Measurements from ENCODE around the gene POU6F2. TPM values are rescaled to one million over a fixed set of nuclear protein-coding genes. Genes with fewer than 3 reads are reported as not detected.

The POU6F2 gene
- total RNA-seq, 1 donor, result under 0.01 TPM

DNA sequence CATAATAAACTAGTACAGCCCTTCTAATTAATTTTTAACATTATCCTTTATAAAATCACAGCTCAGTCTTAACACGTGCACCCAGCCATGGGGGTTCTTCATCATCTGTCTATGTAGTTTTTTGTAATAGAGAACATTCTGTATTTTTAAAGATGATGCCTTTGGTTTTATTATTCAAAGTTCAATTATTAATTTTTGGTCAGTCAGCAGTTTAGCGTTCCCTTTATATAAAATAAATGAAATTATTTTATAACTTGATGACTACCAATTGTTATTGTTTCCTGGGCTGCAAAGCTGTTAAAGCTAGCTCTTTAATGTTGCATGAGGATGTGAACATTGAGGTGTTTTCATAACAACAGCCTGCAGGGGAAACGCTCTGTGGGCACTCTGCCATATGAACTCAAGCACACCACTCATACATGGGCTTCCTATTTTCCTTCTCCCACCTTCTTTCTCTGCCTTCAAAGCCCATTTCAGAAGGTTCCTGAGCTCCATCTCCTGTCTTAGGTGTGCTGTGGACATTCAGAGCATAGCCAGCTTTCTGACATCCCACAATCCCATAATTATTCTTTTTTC lies 416.5 kb downstream of the POU6F2 start:
- TF ChIP-seq, protein P1, sequence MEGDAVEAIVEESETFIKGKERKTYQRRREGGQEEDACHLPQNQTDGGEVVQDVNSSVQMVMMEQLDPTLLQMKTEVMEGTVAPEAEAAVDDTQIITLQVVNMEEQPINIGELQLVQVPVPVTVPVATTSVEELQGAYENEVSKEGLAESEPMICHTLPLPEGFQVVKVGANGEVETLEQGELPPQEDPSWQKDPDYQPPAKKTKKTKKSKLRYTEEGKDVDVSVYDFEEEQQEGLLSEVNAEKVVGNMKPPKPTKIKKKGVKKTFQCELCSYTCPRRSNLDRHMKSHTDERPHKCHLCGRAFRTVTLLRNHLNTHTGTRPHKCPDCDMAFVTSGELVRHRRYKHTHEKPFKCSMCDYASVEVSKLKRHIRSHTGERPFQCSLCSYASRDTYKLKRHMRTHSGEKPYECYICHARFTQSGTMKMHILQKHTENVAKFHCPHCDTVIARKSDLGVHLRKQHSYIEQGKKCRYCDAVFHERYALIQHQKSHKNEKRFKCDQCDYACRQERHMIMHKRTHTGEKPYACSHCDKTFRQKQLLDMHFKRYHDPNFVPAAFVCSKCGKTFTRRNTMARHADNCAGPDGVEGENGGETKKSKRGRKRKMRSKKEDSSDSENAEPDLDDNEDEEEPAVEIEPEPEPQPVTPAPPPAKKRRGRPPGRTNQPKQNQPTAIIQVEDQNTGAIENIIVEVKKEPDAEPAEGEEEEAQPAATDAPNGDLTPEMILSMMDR (IDR thresholded peaks at IDR 0.05; ENCODE audit: insufficient read depth, low read depth, low read length), result no peak
- H3K4me3 ChIP-seq (ENCODE audit: low read depth, low read length), result no peak overlapping the region
- DNase-seq (ENCODE audit: low read depth), result no peak

DNA sequence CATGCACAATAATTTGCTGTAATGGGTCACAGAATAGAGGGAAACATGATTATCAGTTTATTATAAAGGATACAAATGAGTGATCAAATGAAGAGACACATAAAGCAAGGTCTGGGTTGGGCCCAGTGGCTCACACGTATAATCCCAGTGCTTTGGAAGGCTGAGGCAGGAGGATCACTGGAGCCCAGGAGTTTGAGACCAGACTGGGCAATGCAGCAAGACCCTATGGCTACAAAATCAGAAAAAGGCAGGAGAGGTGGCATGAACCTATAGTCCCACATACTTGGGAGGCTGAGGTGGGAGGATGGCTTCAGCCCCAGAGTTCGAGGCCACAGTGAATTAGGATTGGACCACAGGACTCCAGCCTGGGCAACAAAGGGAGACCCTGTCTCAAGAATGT lies 421.7 kb downstream of the POU6F2 start:
- TF ChIP-seq, protein P1 (IDR thresholded peaks at IDR 0.05; ENCODE audit: insufficient read depth, low read depth, low read length), result no peak

DNA sequence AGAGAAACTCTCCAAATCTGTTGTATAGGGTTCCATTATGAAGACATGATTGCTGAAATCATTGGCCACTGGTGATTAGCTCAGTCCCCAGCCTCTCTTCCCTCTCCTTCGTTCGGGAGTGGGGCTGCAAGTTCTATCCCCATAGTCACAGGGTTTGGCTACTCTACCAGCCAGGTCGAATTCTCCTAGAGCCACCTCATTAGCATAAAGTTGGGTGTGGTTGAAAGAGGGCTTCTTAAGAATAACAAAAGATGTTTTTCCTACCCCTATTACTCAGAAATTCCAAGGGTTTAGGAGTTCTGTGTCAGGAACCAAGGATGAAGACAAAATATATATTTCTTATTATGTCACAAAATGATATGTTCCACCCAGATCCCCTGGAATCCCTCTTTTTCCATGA lies 422.3 kb downstream of the POU6F2 start:
- no peak overlapping the region for H3K4me3 ChIP-seq (ENCODE audit: low read depth, low read length)
- TF ChIP-seq, protein P1 (IDR thresholded peaks at IDR 0.05; ENCODE audit: insufficient read depth, low read depth, low read length), result no peak

More for the DNA sequence above, 421.7 kb downstream of the POU6F2 start:
- H3K4me3 ChIP-seq (ENCODE audit: low read depth, low read length), result no peak overlapping the region
- DNase-seq (ENCODE audit: low read depth), result no peak

DNA sequence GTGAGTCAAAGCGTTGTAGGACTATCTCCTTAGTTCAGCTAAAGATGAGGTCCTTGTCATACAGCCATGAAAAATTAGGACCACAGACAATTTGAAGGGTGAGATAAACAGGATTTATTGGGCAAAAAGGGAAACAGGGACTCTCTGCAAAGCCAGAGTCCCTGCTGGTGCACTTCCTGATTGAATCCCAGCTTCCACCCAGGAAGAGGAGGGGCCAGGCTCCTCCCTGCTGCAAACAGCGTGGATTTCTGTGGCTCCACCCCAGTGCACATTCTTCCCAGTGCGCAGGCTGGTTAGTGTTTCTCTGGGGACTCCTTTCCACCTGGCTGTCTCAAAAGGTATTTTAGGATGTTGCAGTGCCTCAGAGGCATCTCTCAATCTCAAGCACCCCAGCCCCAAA lies 423.1 kb downstream of the POU6F2 start:
- no peak for DNase-seq (ENCODE audit: low read depth)
- H3K4me3 ChIP-seq (ENCODE audit: low read depth, low read length), result no peak overlapping the region
- TF ChIP-seq, protein P1 (IDR thresholded peaks at IDR 0.05; ENCODE audit: insufficient read depth, low read depth, low read length), result no peak

More for the DNA sequence above, 422.3 kb downstream of the POU6F2 start:
- no peak for DNase-seq (ENCODE audit: low read depth)

DNA sequence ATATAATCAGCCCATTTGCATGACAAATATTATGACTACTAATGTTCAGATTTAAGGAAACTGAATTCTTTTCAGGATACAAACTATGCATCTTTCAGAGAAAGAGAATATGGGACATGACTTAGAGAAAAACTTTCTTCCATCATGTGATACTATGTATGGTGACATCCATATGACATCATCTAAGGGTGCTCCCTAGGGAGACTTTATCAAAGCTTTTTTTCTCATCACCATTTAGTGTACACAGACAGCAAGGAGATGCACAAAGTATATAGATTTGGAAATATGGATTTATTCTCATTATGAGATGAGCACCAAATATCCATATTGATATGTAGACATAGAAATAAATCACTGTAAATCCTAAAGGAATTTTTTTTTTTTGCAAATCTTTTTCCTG lies 424.3 kb downstream of the POU6F2 start:
- no peak overlapping the region for H3K4me3 ChIP-seq (ENCODE audit: low read depth, low read length)
- DNase-seq (ENCODE audit: low read depth), result no peak
- TF ChIP-seq, protein P1 (IDR thresholded peaks at IDR 0.05; ENCODE audit: insufficient read depth, low read depth, low read length), result no peak

DNA sequence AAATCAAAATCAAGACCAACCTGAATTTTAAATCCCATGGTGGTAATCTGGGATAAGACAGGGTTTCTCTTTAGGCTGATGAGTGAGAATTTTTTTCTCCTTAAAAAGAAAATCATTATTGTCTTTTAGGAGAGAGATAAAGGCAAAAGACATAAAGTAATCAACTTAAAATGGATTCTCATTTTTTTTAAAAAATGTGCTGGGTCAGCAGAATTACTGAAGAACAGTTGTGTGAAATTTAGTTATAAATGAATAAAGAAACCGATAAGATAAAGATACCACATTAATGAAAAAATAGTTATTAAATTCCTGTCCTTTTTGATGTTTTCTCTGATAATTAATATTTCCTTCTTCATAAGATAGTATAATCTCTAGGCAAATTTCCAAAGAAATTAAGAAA lies 427.2 kb downstream of the POU6F2 start:
- TF ChIP-seq, protein P1 (IDR thresholded peaks at IDR 0.05; ENCODE audit: insufficient read depth, low read depth, low read length), result no peak
- no peak overlapping the region for H3K4me3 ChIP-seq (ENCODE audit: low read depth, low read length)
- DNase-seq (ENCODE audit: low read depth), result no peak

DNA sequence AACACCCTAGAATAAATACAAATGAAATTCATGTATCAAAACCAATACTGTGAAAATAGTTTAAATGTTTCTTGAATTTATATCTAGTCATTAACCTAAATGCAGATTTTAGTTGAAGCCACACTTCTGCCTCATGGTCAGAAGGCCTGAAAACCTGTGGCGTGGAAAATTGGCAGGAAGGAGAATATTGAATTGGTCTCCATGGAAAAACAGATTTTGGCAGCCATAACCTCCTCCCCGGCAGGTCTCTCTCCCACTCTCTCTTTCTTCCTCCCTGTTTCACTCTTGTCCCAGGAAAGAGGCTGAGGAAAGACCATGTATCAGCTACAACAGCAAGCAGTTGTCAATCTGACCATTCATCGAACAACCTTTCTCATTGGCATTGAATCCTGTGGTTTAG lies 427.9 kb downstream of the POU6F2 start:
- TF ChIP-seq, protein P1 (IDR thresholded peaks at IDR 0.05; ENCODE audit: insufficient read depth, low read depth, low read length), result no peak
- no peak overlapping the region for H3K4me3 ChIP-seq (ENCODE audit: low read depth, low read length)
- DNase-seq (ENCODE audit: low read depth), result no peak

Data from fibroblast of villous mesenchyme (primary cell).